G401.6 (cell line): ENCODE measurements around the gene PTPRM.

Experiments used
- FAIRE-seq: peaks from 2 replicates; lab custom pipeline; 2012; peaks lifted over from hg19 to GRCh38; lab: Jason Lieb, UNC

Gene PTPRM

DNA sequence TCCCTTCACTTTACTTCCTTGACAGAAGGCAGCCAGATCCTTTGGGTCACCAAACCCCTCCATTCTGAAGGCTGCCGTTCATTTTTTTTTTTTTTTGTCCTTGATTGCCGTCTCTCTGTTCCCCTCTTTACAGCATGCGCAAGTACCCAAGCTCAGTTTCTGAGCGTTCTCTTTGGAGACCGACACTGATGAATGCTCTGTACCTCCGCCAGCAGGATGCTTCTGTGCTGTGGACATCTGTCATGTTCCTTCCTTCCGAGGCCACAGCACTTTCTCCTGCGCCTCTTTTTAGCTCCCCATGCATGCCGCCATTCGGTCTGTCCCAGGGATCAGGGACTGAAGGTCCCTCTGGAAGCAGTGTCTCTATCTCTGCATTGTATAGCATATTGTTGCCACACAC, 763.5 kb downstream of the PTPRM start:
- FAIRE-seq = no peak

DNA sequence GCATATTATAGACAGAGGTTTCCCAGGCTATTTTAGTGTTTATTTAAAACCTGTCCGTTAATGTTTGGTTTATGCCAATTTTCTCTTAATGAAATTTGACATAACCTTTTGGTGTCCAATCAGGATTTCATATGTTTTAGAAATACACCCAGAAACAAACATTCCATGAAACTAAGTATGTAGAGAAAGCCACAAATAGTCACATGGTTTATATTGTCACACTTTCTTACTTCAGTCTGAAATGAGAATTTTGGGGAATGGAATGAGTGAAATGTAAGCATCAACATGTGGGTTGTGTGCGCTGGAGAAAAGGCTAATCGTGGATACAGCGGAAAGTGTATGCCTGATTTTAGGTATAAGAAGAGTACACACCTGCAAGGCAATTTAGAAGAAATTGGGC, 765.2 kb downstream of the PTPRM start:
- FAIRE-seq = no peak

DNA sequence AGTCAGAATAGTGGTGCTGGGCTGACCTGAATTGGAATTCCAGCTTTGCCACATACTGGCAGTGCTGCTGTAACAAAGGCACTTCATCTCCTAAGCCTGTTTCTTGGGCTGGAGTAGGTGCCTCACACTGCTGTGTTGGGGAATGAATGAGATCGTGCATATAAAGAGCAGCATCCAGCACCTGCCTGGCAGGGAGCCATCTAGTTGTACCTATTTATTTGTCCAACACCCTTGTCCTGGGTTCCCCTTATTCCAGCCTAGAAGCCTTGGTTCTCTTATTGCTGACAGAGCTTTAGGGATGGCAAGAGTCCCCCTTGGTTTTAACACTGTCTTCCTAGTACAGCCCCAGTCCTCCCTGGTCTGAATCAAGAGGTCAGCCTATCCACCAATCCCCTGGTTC, 766.8 kb downstream of the PTPRM start:
- FAIRE-seq = no peak

DNA sequence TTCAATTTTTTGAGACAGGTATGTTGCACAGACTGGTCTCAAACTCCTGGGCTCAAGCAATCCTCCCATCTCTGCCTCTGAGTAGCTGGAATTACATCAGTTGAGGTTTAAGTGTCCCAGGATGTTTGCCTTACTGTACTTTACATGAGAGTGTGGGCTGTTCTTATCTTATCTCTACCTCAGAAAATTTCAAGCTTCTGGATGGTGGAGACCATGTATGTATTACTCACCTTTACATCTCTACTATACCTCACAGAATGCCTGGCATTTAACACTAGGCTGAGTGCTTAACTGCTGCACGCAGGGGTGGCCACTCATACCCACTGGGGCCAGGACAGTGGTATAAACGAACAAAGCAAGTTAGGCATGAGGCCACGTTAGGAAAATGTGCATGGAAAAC, 770.1 kb downstream of the PTPRM start:
- FAIRE-seq = no peak

DNA sequence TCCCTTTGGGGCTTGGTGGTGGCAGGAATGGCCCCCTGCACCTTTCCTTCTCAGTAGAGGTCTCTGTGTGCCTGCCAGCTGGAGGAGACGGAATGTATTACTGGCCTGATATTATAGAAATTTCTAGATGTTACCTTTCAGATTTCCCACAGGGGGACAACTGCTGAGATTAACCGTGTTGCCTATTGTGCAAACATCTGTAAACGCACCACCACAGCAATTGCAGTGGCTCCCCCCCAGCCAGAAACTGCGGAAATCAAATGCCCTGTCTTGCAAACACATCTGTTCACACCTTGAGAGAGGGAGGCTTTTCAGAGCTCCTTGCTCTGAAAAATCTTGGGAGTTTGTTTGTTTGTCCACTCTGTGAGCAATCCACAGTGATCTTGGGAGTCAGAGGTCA, 772.1 kb downstream of the PTPRM start:
- no peak for FAIRE-seq

DNA sequence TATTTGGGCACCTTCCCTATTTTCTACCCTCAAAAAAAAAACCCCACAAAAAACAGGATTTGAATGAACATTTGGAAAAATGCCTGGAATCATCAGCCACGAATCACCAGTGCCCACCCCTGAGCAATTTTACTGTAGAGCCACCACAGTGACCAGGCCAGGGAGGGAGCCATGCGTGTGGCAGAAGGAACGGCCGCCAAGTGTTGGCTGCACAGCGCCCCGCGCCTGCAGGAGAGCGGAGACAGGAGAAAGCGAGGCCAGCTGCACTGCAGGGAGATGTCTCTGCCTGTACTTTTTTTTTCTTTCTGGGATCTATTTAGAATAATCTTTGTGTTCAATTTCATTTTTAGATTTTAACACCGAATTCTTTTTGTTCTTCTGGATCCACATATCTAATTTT, 772.8 kb downstream of the PTPRM start:
- FAIRE-seq = no peak

DNA sequence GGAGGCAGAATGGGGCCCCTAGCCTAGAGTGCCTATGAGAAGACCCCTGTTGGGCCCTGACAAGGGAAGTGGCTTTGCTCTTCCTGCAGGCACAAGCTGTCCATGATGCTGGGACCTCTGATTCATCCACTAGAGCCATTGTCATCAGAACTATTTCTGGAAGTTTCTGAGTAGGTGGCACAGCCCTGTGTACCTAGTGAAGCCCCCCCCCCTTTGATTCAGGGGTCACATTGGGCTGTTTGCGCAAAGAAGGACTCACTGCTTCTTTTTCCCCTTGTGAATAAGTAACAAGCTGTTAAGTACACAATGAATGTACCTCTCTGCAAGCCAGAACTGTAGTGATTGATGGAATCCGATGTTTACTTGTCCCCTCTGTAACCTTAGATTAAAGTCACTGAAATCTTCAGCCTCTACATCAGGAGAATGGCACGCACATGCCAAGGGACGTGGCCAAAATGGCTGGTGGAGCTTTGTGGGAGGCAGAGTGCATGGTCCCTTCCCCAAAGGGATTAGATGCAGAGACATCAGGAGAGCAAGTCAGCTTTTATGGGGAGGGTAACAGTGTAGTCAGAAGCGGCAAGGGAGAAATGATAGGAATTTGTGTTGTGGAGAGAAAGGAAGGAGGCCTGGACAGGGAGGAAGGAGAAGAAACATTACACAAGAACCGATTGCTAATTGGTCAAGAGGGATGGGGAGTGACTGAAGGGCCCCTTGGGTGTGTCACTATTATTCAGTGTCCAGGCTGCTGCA, 774.5 kb downstream of the PTPRM start:
- FAIRE-seq = no peak

DNA sequence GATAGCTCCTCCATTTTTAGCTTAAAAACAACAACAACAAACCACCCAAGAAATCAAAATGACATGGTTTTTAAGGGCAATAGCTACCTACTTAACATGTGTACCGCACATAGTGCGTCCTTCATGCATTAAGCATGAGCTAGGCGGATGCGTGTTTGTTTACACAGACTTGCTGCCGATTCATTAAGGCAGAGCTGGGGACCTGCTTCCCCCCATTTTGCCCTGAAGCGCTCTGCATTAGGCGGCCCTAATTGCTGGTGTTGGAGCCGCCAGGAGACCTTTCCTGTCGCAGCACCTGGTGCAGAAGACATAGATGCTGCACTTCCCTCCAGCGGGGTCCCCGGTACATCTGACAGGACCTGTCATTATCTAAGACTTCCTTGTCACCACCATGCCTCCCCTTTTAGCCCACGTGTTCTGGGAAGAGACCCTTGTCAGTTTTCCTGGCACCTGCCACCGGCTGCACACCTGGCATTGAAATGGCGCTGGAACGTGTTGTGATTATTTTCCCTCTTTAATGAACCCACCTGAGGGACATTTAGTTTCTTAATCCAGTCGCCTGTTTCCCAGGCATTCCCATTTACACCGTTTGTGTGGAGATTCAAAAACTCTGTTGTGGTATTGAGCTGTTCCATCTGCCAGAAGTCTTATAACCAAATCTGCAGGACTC, 781.1 kb downstream of the PTPRM start:
- FAIRE-seq = no peak

DNA sequence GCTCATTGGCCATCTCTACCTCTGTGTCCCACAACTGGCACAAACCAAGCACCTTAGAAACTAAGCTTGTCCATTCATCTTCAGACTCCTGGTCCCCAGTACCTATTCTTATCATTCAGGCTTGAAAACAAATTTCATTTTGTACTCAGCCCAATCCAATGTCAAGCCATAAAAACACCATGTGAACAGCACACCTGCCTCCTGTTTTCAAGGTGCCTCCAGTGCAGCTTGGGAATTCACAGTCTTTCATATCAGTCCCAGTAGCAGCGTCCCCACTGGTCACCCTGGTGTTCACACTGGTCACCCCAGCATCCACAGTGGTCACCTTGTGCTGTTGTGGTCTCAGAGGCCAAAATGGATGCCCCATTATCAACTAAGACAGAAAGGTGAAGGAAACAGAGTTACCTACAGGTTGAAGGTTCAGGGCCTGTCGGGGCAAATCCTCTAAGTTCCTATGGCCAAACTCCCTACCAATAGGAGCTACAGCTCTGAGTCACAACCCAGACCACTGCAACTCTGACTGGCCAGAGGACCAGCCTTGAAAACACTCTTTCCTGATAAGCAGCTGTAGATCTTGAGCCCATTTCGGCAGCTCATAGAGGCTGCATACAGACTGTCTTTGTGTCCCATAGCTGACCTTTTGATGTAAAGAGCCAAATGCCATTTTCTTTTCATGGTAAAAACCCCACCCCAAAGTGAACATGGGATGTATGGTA, 782.6 kb downstream of the PTPRM start:
- no peak for FAIRE-seq

DNA sequence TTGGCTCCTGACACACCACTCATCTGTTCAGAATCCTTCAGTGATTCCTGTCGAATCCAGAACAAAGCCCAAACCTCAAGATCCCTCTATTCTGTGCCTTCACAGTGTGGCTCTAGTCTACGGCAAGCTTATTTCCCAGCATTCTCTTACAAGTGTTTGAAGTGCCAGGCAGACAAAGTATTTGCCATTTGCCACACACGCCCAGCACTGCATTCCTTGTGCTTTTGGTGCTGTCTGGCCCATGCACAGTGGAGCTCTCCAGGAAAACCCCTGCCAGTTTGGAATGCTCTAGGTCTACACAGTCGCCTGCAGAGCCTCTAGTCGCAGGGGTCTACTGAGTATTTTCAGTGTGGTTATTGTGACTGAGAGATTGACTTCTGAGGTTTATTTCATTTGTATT, 783.5 kb downstream of the PTPRM start:
- no peak for FAIRE-seq

DNA sequence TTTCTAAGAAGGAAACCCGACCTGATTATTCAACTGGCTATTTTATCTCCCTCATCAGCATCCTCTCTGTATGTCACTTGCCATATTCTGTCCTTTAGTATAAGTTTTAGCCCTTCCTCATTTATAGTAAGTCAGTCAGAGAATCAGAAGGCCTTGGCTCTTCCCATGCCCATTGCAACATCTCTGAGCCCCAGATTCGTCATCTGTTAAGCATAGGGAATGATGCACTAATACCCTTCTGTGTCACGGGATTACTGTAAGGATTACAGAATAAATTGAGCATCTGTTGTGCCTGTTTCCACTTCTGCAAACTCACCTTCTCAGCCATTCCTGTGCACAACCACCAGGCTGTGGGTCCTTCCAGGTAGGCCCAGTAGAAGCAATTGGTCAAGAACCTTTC, 784.0 kb downstream of the PTPRM start:
- no peak for FAIRE-seq

DNA sequence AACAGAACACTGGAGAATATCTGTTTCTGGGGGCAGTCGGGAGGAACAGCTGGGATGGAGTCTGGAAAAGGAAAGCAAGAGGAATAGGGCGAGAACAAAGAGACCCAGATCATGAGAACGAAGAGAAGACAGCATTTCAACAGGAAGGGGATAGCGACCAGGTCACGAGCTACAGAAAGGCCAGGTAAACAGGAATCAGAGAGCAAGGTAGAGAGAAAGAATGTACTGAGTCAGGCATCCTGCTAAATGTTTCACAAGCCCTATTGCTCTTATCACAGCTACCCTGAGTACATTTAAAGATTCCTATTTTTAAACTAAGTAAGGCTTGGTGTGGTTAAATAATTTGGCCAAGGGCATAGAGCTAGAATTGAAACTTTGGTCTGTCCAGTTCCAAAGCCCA, 787.2 kb downstream of the PTPRM start:
- FAIRE-seq = no peak

DNA sequence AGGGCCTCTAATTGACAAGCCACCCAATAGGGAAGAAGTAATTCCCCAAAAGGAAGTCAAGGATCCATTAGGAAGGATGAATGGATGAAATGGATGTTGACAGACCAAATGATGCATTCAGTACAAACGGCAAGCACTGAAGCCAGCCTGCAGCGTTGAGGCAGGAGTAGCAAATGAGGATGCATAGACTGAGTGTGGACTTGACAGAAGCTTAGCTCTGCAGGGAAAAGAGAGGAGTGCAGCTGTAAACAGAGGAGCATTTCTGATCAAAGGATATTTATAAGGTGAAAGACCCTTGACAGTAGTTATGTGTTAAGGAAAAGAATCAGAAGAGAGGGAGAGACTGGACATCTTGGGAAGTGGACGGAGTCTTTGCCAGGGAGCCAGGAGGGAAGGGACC, 788.9 kb downstream of the PTPRM start:
- no peak for FAIRE-seq

DNA sequence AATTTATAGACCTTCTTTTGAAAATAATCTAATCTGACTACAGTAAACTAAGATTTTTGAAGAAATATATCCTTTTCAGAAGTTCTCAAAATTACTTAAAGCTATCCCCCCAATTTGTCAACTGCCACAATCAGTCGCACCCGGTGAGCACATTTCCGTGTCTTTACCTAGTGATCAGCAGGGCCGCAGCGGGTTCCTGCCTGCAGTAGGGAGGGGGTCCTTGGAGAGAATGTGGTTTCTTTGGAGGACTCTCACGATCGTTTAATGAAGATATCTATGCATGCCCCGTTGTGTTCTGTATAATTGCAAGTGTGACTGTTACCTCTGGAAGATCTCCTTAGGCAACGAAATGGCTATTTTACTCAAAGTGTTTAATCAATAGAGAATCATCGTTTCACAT, 790.2 kb downstream of the PTPRM start:
- FAIRE-seq = no peak

DNA sequence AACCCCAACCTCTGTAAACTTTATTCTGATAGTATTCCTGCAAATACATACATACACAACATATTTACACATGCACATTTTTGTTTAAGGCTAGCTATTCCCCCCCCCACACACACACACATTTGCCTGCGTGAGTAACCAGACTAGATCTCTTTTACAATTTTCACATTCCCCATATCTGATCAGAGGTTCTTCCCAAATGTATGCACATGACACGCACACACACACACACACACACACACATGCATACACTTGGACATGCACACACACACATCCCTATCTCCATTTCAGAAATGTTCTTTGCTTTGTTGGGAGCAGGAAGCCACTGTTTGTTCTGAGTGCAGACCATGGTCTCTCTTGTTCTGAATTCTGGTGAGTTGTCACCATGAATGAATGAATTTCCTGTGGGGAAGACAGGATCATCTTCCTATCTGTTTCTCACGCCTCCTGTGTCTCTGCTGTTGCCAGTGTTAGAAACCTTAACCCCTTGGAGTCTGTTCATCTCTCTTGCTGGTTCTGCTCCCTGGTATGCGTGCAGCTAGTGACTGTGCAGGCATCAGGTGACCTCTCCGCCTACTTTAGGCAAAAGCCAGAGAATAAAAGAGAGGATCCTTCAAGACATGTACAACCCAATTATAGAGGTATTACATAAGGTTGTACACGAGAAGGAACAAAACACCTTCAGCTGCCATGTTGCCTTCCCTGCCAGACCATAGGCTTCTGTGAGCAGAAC, 791.1 kb downstream of the PTPRM start:
- no peak for FAIRE-seq

DNA sequence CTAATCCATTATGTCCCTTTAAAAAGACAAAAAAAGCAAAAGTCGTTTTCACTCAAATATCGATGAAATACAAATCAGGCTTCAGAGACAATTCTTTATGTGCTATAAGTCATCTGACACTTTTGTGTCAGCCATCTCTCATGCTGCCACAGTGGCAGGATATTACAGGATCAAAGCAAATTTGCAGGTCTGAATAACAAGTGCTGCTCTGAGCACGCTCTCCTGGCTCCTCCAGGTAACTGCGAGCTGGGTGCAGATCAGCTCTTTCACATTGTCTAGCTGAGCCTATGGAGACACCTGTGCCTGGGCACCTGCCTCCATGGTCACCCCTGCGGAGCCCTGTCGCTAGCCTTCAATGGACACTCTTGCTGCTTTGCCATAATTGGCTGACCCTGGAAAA, 792.0 kb downstream of the PTPRM start:
- FAIRE-seq = no peak

DNA sequence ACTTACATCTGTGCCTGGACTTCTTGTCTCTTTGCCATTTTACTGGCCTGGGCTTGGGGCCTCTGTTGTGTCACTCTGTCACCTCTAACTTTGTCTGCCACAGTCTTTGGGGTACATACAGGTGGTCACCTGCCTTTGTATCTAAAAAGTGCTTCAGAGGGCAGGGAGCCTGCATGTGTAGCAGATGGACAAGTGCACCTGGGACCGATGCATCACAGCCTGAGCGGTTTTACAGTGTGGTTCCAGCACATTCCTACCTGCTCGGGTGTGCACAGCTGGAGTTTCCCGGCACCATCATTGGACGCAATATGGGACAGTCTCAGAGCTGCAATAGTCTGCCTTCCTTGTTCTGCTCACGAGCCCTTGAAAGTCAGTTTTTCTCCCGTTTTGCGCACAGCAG, 792.4 kb downstream of the PTPRM start:
- no peak for FAIRE-seq

DNA sequence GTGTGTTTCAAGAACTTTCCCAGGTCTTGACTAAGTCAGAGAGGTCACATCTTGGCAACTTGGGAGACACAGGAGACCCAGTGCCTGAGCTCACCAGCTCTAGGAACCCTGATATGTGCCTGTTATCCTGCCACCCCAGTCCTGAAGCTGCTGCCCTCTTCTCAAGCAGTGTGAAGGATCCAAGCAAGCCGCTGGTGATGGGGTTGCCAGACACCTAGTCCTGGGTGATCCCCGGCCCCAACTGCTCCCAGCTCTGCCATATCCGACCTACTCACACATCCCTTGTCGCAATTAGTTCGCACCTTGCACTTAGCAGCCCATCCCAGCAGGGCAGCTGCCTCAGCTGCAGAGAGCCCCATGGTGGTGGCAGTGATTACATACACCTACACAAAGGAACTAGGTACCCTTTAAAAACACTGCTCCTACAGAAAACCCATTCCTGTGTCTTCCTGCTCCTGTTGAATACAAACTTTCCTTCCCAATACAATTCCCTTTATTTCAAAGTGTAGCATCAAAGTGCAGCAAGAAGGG, 794.9 kb downstream of the PTPRM start:
- no peak for FAIRE-seq

DNA sequence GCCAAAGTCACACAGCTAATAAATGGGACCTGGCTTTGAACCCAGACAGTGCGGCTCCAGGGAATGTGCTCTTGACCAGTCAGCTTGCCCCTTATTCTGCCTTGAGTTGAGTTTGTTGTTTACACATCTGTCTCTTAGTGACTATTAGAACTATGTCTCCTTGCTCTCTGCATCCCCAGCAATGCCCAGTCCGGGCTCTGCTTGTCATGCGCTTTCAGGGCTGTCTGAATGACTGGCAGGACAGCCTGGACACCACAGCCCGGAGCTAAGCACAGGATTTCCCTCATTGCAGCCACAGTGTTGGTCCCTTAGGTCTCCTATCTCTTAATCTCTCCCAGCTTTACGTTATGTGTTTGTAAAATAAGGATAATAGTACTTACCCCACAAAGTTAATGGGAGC, 795.7 kb downstream of the PTPRM start:
- FAIRE-seq = no peak

DNA sequence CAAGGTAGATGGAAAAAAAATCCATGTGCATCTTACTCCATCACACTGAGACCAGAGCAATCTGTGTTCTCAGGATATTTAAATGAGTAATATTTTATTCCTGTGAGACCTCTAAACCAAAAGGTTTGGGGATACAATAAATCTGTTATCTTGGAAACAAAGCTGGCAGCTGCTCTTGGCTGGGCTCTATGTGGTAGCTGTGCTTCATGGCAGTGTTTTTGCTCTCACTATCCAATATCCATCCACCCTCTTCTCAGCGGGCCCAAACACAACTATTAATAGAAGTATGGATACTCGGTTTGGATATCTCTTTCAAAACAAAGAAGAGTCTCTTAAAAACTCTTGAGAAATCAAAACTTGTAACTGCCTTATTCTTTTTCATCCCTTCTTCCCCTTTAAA, 797.3 kb downstream of the PTPRM start:
- no peak for FAIRE-seq

DNA sequence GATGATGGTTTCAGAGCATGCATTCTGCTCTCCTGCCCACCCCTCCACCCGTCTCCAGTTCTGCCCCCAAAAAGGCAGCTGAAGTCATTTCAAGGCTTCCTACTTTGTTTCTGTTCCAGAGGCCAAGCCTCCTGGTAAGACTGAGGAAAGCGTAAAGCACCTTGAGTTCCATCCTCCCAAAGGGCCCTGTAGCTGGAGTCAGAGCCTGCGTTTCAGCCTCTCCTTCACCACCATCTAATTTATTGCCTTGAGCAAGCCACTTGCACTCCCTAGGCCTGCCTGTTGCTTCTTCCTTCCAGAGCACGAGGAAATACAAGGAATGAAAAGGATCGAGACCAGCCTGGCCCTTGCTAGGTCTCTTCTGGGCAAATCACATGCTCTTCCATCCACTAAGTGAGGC, 797.9 kb downstream of the PTPRM start:
- no peak for FAIRE-seq

DNA sequence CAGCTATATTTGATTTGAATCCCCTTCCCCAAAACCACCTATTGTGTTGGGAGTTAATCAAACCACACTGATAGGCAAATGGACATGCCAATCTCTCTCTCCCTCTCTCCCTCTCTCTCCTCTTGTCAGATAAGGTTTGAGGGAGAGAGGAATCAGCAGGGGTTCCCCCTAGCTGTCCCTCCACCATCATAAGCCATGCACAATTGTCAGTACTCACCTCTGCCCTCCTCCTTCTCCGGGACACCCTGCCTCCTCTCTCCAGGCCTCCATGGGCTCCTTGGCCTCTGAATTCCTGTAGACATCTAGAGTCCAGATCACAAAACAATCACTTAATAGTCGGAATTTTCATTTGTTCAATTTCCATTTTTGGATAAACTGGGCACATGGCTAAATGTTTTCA, 798.4 kb downstream of the PTPRM start:
- no peak for FAIRE-seq

DNA sequence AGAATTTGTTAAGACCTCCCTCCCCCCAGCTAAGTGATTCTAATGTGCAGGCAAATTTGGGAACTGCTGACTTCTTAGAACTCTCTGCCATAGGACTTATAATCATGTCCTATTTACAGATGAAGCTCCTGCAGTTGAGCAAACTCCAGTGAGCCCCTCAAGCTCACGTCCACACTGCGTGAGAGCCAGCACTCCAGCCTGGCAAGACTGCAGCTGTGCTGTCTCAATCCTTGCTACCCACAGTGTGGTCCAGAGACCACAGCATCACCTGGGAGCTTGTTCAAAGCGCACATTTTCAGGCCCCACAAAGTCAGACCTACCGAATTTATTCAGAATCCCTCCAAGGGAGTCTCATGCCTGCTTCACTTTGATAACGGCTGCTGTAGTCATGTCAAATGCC, 799.0 kb downstream of the PTPRM start:
- FAIRE-seq = no peak
